ENCODE results near the gene CIDEA.

Gene CIDEA

GRCh38 chr18:12301263-12302005 is 47.3 kb downstream of the CIDEA start:
- Histone ChIP-seq H3K4me1 (ENCODE audit: control insufficient read depth, insufficient read depth, low read length) (no peaks in the 10 kb centered on the region; the same call in 1 of the 2 replicates), H3K9me3 (ENCODE audit: control insufficient read depth, insufficient read depth, low read length) (no peaks in the 10 kb centered on the region), H3K27ac (ENCODE audit: low read length) (no peak overlapping the region), H3K4me3 (ENCODE audit: low read length) (no peak overlapping the region), H3K36me3 (ENCODE audit: control insufficient read depth, insufficient read depth, low read length) (no peaks in the 10 kb centered on the region), H3K27me3 (ENCODE audit: control insufficient read depth, insufficient read depth, low read length) (no peaks in the 10 kb centered on the region)
- DNase-seq (ENCODE audit: low read depth, low spot score), result no peak
- WGBS (ENCODE audit: insufficient coverage, insufficient read length), result no CpG with 5 or more reads among the region's 13 CpGs

DNA sequence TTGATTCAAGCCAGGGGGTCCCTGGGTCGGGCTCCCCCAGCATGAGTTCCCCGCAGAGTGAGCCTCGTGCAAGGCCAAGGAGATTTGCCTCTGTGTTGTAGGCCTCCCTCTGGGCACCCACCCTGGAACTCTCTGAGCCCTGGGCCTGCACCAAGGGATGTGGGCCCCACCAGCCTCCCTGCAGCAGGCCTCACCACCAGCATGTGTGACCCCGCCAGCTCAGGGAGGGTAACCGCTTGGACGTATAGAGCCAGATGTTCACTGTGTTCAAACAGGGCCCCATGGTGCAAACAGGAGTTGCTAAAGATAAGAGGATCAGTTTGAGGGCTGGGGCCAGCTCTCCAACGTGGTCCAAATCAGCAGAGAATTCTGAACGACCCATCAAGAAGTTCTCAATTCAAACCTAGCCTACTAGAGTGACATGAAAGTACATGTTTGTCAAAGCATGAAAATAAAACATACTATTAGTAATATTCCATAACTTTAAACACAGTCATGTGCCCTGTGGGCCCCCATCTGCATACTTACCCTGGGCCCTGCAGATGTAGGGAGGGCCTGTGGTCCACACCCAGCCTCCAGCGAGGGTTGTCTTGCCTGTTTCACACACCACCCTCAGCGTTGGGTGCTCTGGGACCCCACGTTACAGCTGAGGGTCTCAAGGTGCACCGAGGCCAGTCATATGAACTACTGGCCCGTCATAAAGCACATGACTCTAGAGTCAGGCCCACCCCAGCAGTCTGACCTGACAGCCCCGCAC is 48.4 kb downstream of the CIDEA start:
- Histone ChIP-seq H3K27ac (ENCODE audit: low read length) (no peak overlapping the region), H3K9me3 (ENCODE audit: control insufficient read depth, insufficient read depth, low read length) (no peaks in the 10 kb centered on the region), H3K4me1 (ENCODE audit: control insufficient read depth, insufficient read depth, low read length) (peaks cover 3% of the 10 kb centered on the region; the same call in 1 of the 2 replicates), H3K4me3 (ENCODE audit: low read length) (no peak overlapping the region), H3K36me3 (ENCODE audit: control insufficient read depth, insufficient read depth, low read length) (no peaks in the 10 kb centered on the region), H3K27me3 (ENCODE audit: control insufficient read depth, insufficient read depth, low read length) (peaks cover 3% of the 10 kb centered on the region; the same call in 1 of the 2 replicates)
- DNase-seq (ENCODE audit: low read depth, low spot score), result no peak
- no CpG with 5 or more reads among the region's 14 CpGs for WGBS (ENCODE audit: insufficient coverage, insufficient read length)

DNA sequence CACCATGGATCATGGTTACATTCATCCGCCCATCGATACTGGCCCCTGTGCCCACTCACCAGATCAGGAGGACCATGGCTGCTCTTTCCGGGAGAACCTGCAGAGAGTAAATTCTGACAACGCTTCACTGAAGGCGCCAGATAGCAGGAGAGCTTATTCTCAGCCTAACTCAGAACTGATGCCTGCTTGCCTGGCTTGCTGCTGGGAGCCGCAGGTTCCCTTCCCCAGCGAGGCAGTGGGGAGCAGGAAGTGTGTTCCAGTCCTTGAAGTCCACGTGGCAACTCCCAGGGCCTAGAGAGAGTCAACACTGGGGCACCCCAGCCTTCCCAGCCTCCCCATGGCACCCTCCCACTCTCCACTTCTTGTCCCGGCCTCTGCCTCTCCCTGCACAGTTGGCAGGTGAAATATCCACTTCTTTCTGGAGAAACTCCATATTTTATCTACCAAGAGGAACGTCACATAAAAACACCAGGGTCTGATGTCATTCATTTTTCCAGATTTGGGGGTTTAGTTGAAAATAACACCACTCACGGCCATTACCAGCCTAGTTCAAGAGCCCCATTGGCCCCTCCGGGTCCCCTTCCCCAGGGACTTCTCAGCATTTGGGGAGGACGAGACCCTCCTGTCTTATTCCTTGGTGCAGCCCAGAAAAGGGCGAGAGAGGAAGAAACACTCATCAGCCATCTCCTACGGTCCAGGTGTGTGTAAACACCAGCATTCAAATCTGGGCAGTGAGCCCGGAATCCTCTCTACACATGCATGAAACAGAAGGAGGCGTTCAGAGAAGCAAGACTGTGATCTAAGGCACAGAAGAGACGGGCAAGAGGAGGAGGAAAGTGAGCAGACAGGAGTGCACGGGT is 50.4 kb downstream of the CIDEA start:
- H3K4me1 ChIP-seq (ENCODE audit: control insufficient read depth, insufficient read depth, low read length), result peaks cover 5% of the 10 kb centered on the region
- H3K27ac ChIP-seq (ENCODE audit: low read length), result no peak overlapping the region
- peaks cover 3% of the 10 kb centered on the region; the same call in 1 of the 2 replicates for H3K27me3 ChIP-seq (ENCODE audit: control insufficient read depth, insufficient read depth, low read length)
- H3K9me3 ChIP-seq (ENCODE audit: control insufficient read depth, insufficient read depth, low read length), result no peaks in the 10 kb centered on the region
- no peak overlapping the region for H3K4me3 ChIP-seq (ENCODE audit: low read length)
- DNase-seq (ENCODE audit: low read depth, low spot score), result no peak
- WGBS (ENCODE audit: insufficient coverage, insufficient read length), result no CpG with 5 or more reads among the region's 19 CpGs
- no peaks in the 10 kb centered on the region for H3K36me3 ChIP-seq (ENCODE audit: control insufficient read depth, insufficient read depth, low read length)

DNA sequence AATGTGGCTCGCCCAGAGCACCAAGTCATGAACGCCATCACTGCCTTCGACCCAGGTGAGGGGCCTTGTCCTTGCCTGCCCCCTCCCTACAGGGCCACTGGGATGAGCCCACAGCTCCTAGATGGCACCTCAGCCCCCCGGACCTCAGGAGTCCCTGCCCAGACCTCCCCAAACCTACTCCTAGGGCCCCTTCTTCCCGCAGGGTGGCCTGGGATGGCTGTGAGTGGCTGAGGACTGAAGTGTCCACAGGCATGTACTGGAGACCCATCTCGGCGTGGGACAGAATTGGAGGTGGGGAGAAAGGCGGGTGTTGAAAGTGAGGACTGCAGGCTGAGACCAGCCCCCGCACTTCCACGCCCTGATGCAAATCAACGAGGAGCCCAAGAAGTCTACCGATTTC is 51.0 kb downstream of the CIDEA start:
- no CpG with 5 or more reads among the region's 12 CpGs for WGBS (ENCODE audit: insufficient coverage, insufficient read length)
- H3K36me3 ChIP-seq (ENCODE audit: control insufficient read depth, insufficient read depth, low read length), result no peaks in the 10 kb centered on the region
- H3K9me3 ChIP-seq (ENCODE audit: control insufficient read depth, insufficient read depth, low read length), result no peaks in the 10 kb centered on the region
- no peak for DNase-seq (ENCODE audit: low read depth, low spot score)
- H3K4me1 ChIP-seq (ENCODE audit: control insufficient read depth, insufficient read depth, low read length), result peaks cover 5% of the 10 kb centered on the region
- no peak overlapping the region for H3K27ac ChIP-seq (ENCODE audit: low read length)
- H3K27me3 ChIP-seq (ENCODE audit: control insufficient read depth, insufficient read depth, low read length), result peaks cover 3% of the 10 kb centered on the region; the same call in 1 of the 2 replicates
- no peak overlapping the region for H3K4me3 ChIP-seq (ENCODE audit: low read length)

GRCh38 chr18:12305930-12306629 is 51.9 kb downstream of the CIDEA start:
- Histone ChIP-seq H3K9me3 (ENCODE audit: control insufficient read depth, insufficient read depth, low read length) (no peaks in the 10 kb centered on the region), H3K4me1 (ENCODE audit: control insufficient read depth, insufficient read depth, low read length) (peaks cover 5% of the 10 kb centered on the region), H3K27me3 (ENCODE audit: control insufficient read depth, insufficient read depth, low read length) (peaks cover 3% of the 10 kb centered on the region; the same call in 1 of the 2 replicates), H3K27ac (ENCODE audit: low read length) (no peak overlapping the region), H3K36me3 (ENCODE audit: control insufficient read depth, insufficient read depth, low read length) (no peaks in the 10 kb centered on the region), H3K4me3 (ENCODE audit: low read length) (no peak overlapping the region)
- no peak for DNase-seq (ENCODE audit: low read depth, low spot score)
- no CpG with 5 or more reads among the region's 25 CpGs for WGBS (ENCODE audit: insufficient coverage, insufficient read length)

DNA sequence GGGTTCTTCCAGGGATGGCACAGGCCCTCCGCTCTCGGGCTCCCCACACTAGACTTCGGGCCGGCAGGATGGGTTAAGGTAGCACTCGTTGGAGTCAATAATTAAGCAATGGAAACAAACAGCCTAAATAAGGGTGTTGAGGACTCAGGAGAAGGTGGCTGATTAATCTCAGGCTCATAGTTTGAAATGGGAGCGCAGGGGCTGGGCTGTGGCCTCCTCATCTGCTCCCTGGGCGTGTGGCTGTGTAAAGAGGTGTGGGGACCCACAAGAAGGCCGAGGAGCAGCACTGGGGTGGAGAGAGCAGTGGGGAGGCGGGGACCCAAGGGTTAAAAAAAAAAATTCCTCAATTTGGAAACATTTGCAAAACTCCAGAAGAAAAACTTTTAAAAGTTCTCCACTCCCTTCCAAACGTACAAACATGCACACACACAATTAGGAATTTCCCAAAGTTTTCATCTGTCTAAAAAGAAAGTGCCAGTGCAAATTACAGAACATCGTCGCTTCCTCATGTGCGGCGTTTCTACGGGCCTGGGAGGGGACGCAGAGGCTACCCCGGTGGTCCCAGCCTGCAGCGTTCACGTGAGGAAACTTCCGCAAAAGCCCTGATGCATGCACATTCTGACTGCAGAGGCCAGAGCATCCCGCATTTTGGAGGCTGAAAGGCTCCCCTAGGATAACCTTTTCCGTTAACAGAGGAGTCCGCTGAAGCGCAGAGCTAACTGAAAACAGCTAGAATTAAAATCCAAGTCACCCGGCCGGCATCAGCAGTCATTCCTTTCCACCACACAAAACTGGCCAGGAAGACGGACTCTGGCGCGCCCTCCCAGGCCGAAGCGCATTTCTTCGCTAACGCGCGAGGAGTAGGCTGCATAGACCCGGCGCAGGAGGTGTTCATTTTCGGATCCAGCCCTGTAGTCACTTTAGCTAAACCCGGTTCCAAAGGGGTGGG is 52.9 kb downstream of the CIDEA start:
- peak overlapping the region; percentile 83; the same call in 1 of the 2 replicates for H3K4me3 ChIP-seq (ENCODE audit: low read length)
- no CpG with 5 or more reads among the region's 39 CpGs for WGBS (ENCODE audit: insufficient coverage, insufficient read length)

DNA sequence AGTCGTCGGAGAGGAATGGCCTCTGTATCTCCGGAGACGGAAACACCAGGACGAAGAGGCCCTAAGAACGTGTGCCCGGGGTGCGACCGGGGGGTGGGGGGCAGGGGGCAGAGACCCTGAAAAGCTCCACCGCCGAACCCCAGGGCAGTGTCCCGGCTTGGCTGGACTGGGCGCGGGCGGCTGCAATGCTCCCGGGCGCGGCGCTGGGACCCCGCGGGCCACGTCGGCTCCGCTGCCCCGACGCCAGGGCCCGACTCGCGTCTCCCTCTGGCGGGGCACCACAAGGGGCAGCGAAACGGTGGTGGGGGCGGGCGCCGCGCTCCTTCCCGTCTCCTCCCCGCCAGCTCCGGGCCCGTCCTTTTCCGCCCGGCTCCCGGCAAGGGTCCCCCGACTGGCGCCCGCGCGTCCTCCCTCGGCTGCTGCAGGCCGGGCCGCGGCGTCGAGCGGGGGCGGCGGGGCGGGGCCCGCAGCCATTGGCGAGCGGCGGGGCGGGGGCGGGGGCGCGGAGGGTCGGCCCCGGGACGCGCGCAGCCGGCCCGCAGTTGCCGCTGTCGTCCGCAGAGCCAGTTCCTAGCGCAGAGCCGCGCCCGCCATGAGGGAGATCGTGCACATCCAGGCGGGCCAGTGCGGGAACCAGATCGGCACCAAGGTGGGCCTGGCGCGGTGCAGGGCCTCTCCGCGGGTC is 53.7 kb downstream of the CIDEA start, which contains the start of gene TUBB6:
Gene TUBB6 (plus strand): TSS at position 541 of the 685 bp plus-strand sequence. CDS start 52 bp downstream, at position 593.
- DNase-seq (ENCODE audit: low read depth, low spot score), result no peak
- WGBS (ENCODE audit: insufficient coverage, insufficient read length), result no CpG with 5 or more reads among the region's 88 CpGs

More for the DNA sequence above, 52.9 kb downstream of the CIDEA start:
- H3K27me3 ChIP-seq (ENCODE audit: control insufficient read depth, insufficient read depth, low read length), result peaks cover 3% of the 10 kb centered on the region; the same call in 1 of the 2 replicates
- H3K27ac ChIP-seq (ENCODE audit: low read length), result no peak overlapping the region
- H3K36me3 ChIP-seq (ENCODE audit: control insufficient read depth, insufficient read depth, low read length), result no peaks in the 10 kb centered on the region
- peaks cover 5% of the 10 kb centered on the region for H3K4me1 ChIP-seq (ENCODE audit: control insufficient read depth, insufficient read depth, low read length)
- no peaks in the 10 kb centered on the region for H3K9me3 ChIP-seq (ENCODE audit: control insufficient read depth, insufficient read depth, low read length)
- DNase-seq (ENCODE audit: low read depth, low spot score), result no peak

GRCh38 chr18:12308386-12309100 is 54.4 kb downstream of the CIDEA start:
- H3K27me3 ChIP-seq (ENCODE audit: control insufficient read depth, insufficient read depth, low read length), result peaks cover 3% of the 10 kb centered on the region; the same call in 1 of the 2 replicates
- no peaks in the 10 kb centered on the region for H3K36me3 ChIP-seq (ENCODE audit: control insufficient read depth, insufficient read depth, low read length)
- peak overlapping the region; percentile 83 for H3K4me3 ChIP-seq (ENCODE audit: low read length)
- no CpG with 5 or more reads among the region's 81 CpGs for WGBS (ENCODE audit: insufficient coverage, insufficient read length)
- no peaks in the 10 kb centered on the region for H3K9me3 ChIP-seq (ENCODE audit: control insufficient read depth, insufficient read depth, low read length)
- no peak for DNase-seq (ENCODE audit: low read depth, low spot score)
- H3K4me1 ChIP-seq (ENCODE audit: control insufficient read depth, insufficient read depth, low read length), result peaks cover 5% of the 10 kb centered on the region
- H3K27ac ChIP-seq (ENCODE audit: low read length), result no peak overlapping the region

More for the DNA sequence above, 53.7 kb downstream of the CIDEA start, which contains the start of gene TUBB6:
- Histone ChIP-seq H3K27me3 (ENCODE audit: control insufficient read depth, insufficient read depth, low read length) (peaks cover 3% of the 10 kb centered on the region; the same call in 1 of the 2 replicates), H3K4me3 (ENCODE audit: low read length) (peak within 1 kb of the TSS; percentile 83), H3K27ac (ENCODE audit: low read length) (no peak within 1 kb of the TSS), H3K9me3 (ENCODE audit: control insufficient read depth, insufficient read depth, low read length) (no peaks in the 10 kb centered on the region), H3K4me1 (ENCODE audit: control insufficient read depth, insufficient read depth, low read length) (peaks cover 5% of the 10 kb centered on the region), H3K36me3 (ENCODE audit: control insufficient read depth, insufficient read depth, low read length) (no peaks in the 10 kb centered on the region)
